NCI-H82 treated with DMSO at 0.1 percent for 48 hours (cell line): Measurements from ENCODE around the gene RAB17.
A peak's percentile ranks its signal among the peaks of the same experiment; 100 is the strongest.
"Not testable (repeated sequence)": the region's sequence is repeated elsewhere in the genome, so short reads cannot be mapped to it uniquely, and the experiment has no call there.

Experiments
- DNase-seq: peaks from one replicate; lab custom pipeline; 2025; ENCODE audit not compliant: unreplicated experiment; lab: John Stamatoyannopoulos, UW

Gene RAB17

DNA sequence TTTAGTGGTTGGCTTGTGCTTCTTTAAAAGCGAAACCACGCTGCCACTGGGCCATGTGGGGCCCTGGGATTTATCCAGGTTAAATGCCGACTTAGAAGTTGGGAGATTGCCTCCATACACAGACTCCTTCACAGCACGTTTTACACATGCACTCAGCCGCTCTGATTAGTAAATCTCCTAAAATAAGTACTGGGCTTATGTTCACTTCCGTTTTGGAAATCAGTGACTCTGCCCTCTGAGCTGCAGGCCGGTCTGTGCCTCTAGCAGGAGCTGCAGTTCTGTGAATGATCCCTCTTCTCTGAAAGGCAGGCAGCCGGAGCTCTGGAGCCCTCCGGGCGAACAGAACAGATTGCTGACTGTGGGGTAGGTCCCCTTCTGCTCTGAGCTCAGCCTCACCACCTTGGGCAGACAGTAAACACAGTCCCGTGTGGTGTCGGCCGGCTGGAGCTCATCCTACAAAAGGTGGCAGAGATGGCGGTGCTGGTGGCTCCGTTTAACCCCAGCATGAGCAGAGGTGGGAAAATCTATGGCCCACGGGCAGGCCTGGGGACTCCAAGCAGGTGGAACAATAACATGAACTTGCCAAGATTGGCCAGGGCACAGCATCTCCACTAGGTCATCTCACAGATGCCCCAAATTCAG lies 9.8 kb upstream of the RAB17 start:
- DNase-seq: peak; percentile 67

DNA sequence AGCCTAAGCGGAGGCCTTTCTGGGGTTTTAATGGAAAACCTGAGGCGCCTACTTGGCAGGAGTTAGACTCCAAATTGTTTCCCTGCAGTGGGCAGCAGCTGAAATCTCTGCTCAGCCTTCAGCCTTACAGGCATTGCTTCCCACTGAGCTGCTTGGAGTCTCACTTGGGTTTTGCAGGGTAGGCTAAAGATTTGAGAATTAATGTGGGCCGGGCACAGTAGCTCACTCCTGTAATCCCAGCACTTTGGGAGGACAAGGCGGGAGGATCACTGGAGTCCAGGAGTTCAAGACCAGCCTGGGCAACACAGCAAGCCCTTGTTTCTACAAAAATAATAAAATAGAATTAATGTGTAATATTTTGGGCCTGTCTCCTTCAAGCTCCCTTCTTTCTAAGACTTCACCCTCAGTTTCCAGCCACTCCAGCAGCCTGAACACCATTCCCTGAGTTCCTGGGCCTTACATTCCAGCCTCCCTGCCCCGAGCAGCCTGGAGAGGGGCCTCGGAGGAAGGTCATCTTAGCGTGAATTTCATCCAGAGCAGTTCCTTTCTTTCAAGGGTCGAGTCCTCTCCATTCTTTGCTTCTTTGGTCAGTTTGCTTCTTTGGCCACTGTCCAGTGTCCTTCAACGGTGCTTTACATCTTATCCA lies 9.1 kb upstream of the RAB17 start:
- DNase-seq: no peak

DNA sequence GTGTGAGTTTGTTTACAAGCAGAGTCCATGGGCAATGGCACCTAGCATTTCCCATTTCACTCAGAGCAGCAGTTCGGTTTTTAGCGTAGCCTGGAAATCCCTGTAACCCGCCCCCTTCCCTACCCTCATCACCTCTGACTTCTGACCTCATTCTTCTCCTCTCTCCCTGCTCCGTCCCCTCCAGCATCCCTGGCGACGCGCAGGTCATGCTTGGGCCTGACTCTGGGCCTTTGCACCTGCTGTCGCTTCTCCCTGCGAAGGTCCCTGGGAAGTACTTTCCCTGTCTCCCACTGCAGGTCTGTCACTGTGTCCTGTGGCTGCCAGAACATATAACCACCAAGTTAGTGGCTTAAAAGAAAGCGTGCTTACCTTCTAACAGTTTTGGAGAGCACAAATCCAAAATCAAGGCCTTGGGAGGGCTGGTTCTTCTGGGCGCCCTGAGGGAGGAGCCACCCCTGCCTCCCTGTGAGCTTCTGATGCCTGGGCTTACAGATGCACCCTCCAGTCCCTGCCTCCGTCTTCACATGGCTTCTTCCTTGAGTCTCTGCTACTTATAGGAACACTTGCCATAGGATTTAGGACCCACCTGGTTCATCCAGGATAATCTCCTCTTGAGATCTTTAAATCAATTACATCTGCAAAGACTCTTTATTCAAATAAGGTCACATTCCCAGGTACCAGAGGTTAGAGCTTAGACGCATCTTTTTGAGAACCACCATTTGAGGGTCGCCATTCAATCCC lies 8.1 kb upstream of the RAB17 start:
- DNase-seq: peak; percentile 93

DNA sequence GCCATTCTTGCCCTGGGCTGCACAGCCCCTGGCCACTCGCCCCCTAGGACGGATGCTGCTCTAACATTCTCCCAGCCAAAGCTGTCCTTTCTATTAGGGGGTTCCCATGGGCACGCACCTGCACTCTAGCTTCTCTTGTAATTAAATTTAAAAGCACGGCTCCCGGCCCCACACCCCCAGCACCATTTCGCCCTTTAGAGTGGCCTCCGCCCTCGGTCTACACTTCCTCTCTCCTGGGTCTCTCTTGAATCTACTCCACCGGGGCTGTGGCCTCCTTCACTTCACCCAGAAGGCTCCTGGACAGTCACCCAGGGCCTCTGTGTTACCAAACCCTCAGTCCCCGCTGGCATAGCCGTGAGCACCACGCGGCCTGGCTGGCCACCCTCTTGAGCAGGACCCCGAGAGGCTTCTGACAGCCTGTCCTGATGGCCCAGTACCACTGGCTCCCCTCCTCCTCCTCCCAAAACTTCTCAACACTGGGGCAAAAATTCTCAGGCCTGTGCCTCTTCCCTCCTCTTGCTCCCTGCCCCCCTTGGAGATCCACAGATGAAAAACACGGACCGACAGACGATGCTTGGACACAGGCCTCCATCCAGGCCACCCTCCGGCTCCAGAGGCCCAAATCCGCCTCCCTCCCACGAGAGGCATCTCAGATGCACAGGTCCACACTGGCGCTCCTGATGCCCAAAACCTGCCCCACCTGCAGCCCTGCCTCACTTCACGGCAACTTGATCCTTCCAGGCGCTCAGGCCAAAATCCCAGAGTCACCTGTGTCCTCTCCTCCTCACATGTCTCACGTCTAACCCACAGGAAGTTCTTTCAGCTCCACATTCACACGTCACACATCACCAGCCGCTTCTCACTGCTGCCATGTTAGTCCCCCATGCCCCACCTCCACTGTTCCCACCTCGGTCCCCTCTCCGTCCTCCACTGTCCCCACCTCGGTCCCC lies 6.9 kb upstream of the RAB17 start:
- no peak for DNase-seq

DNA sequence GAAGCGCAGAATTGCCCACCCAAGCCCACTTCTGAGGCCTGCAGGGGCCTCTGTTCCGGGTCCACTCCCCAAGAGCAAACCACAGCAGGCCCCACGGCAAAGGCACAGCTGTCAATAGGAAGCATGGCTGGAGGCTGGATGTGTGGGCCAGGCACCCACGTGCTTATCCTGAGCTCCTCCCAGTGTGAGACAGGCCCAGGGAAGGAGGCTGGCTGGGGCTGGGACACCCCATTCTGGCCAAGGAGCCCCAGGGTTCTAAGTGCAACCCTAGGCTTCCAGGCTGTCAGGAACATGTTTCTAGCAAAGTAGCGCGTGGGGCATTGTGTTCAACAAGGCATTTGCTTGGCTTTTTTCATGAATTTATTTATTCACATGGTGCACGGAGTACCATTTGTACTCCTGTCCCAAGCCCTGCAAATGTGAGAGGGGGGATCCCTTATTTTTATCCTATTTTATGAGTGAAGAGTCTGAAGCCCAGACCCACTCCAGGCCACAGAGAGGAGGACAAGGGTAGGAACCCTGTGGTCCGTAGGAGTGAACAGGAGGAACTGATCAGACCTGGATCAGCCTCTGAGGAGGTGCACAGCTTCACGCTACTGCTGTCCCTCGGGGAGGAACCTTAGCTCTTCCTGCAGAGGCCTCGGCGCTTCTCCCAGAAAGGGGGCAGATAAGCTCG lies 6.1 kb upstream of the RAB17 start:
- no peak for DNase-seq

DNA sequence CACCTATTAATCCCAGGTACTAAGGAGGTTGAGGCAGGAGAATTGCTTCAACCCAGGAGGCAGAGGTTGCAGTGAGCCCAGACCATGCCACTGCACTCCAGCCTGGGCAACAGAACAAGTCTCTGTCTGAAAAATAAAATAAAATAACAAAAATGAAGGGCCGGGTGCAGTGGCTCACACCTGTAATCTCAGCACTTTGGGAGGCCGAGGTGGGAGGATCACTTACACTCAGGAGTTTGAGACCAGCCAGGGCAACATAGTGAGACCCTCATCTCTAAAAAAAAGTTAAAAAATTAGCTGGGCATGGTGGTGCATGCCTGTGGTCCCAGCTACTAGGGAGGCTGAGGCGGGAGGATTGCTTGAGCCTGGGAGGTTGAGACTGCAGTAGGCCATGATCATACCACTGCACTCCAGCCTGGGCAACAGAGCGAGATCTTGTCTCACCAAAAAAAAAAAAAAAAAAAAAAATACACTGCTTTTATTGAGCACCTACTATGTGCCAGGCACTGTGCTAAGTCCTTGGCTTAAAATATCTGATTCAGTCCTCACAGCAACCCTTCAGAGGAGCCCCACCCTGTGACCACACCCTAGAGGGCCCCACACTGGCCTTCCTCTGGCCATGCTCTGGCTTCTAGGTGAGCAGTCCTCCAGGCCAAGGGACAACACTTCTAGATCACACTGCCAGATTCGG lies 5.4 kb upstream of the RAB17 start:
- not testable (repeated sequence) for DNase-seq

DNA sequence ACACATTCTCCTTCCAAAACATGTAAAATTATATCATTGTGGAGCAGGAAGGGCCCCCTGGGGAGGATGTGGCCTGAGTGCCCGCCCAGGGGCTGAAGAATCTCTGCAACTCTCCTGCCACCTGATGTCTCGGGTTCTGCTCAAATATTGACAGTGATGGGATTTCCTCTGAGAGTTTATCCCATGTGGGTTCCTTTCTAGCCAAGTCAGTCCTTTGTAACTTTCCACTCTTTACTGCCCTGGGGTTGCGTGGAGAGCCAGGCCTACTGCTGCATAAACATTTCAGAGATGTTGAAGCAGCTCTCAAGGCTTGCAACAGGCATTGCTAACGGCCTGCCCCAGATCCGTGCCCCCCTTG lies 4.0 kb upstream of the RAB17 start:
- DNase-seq: no peak

DNA sequence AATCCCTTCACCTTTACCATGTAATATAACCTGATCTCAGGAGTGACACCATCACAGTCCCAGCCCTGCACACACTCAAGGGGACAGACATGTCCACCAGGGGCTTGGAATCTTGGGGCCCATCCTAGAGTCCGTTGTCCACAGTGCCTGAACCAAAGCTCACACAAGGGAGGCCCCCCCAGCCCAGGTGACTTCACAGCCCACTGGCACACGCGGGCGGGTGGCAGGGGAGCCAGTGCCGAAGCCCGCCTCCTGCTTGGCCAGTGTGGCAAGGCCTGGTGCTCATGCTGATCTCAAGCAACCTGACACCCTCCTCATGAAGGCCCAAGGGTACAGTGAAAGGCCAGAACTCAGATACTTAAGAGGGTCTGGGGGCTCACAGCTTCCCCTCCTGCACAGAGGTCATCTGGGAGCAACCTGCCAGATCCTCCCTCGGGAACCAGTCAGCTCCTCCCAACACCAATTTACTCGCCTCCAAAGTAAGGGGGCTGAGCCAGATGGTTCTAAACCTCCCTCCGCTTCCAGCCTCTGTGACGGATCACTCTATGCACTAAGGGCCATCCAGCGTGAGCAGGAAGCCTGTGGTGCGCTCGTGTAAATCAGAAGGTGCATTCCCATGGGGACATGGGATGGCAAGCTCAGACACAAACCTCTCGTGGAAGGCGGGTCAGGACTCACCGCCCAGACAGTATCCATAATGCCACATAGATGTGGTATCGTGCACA lies 3.2 kb upstream of the RAB17 start:
- DNase-seq: peak; percentile 57

DNA sequence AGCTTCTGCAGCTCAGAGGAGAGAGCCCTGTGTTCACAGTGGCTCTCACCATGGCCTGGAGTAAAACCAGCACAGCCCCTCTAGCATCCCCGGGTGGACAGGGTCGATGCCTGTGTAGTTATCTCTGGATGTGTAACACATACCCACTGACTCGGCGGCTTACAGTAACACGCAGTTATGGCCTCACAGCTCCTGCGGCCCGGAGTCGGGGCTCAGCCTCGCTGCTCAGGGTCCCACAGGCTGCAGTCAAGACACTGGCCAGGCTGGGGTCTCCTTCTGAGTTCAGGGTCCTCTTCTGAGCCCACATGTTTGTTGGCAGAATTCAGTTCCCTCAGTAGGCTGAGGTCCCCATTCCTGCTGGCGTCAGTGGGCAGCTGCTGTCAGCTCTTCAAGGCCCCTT lies 2.5 kb upstream of the RAB17 start:
- no peak for DNase-seq

DNA sequence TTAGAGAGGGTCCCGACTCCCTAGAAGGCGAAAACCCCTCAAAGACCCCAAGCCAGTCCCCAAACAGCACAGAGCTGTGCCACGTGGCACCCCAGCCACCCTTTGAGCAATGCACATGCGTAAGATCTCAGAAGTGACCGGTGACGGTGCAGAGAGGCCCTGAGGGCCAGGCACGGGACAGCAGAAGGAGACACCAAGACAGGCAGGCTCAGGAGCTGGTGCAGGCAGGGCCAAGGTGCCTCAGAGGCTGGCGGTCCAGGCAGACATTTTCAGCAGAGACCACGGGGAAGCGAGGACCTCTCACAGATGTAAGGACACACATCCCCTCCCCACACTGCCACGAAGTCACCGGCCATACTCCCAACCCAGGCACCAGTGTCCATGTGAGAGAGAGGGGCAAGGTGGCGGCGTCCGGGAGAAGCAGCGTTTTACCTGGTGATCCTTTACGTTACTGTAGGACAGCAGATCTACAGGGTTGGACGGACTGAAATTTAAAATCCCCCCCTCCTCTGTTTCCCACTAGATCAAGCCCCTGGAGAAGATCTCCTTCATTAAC lies 2.0 kb upstream of the RAB17 start:
- no peak for DNase-seq

DNA sequence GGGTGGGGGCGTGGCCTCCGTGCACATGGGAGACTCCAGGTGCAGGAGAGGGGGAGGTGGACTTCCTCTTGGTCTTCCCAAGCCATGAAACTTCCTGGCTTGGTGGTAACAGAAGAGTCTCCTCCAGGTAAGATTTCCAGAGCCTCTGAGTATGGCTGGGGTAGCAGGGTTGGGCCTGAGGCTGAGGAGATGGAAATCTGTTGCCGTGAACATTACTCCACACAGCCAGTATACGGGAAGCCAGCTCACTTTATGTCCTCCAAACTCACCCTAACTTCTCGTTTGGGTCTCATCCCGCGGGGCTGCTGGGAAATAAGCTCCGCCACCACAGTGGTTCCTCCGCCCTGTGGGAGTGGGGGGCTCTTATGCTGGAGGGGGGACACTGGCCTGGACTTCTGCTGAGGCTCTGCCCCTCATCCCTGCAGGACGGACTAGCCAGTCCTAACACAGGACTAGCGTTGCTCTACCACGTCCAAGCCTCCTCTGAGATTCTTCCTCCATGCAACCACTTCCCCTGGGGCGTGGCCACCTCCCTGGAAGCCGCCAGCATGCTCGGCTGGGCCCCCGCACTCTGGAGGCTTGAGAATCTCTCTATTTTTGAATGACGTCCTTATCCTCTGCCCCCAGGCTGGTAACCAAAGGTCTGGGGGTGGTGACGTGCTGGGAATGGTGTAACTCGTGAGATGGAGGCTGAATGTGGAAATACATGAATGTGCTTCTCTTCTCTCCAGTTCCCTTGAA lies 777 bp upstream of the RAB17 start:
- no peak for DNase-seq

DNA sequence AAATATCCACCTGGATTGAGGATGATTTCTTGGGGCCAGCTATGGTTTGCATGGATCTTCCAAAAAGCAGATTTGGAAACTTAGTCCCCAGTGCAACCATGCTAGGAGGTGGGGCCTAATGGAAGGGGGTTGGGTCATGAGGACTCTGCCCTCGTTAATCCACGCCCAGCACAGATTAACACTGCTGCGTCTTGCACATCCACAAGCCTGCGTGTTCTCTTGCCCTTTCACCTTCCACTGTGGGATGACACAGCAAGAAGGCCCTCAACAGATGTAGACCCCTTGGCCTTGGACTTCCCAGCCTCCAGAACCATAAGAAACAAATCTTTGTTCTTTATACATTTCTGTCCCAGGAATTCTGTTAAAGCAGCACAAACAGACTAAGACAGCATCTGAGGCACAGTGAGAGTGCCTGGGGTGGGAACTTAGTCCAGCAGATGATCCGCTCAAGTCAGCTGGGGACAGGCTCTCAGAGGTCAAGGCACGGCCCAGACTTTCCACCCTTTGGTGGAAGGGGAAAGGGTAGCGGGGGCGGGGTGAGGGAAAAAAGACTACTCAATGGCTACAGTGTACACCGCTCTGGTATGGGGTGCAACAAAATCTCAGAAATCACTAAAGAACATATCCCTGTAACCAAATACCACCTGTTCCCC lies 2.4 kb downstream of the RAB17 start:
- DNase-seq: no peak

DNA sequence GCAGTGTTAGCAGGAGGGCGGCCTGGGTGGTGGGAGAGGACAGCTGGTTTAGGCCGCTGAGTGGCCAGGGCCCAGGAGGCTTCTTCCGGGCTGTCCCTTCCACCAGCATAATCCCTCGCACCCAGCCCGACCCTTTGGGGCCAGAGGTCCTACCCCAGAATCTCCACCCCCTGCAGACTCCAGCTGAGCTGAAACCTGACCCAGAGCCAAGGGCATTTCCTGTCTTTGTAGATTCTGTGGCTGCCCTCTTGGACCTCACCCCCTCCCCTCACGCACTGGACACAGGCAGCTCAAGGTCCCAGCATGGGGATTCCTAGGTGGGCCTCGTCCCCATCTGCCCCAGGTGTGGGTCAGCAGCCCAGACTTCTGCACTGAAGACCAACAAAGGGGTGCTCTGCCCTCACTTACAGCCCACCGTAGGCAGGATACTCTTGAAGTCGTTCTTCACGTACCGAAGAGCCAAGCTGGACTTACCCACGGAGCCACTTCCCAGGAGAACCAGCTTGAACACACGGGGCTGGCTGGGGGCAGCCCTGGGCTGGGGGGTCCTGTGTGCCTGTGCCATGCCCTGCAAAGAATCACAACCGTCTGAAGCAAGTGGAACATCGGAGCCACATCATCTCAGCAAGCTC lies 4.8 kb downstream of the RAB17 start:
- no peak for DNase-seq

DNA sequence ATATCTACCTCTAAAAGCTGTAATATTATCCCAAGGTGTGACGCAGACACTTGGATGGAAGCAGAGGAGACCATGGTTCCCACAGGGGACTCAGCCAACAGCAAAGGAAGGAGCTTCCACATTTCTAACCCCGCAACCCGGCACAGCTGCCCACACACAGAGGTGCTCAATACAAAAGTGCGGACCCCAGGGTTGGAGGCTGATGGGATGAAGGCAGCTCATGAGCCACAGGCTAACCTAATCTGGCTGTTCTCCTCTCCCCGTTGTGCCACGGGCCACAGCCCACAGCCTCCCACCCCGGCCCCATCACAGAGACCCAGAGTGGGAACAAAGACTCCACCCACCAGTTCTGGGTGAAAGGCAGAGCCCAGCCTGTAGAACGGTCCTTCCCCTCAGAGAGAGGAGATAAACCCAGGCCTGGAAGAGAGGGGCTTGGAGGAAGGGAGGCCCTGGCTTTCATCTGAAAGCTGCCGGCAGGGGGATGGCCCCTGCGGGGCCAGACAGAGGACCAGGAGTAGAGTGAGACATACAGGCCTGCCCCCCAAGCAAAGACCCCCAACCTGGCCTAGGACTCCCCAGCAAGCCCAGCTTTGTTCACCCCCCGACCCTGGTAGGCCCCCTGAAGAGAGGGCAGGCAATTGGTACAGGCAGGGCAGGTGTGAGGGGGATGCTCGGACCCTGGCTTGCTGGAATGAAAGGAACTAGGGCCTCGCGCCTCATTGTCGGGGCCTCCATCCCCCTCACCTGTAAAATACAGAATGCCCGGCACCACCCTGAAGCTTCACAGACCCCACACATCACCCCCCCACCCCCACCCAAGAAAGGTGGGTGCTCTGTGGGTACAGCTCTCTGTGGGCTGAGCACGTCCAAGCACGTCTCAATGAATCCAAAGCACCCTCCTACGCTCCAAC lies 6.9 kb downstream of the RAB17 start:
- no peak for DNase-seq

DNA sequence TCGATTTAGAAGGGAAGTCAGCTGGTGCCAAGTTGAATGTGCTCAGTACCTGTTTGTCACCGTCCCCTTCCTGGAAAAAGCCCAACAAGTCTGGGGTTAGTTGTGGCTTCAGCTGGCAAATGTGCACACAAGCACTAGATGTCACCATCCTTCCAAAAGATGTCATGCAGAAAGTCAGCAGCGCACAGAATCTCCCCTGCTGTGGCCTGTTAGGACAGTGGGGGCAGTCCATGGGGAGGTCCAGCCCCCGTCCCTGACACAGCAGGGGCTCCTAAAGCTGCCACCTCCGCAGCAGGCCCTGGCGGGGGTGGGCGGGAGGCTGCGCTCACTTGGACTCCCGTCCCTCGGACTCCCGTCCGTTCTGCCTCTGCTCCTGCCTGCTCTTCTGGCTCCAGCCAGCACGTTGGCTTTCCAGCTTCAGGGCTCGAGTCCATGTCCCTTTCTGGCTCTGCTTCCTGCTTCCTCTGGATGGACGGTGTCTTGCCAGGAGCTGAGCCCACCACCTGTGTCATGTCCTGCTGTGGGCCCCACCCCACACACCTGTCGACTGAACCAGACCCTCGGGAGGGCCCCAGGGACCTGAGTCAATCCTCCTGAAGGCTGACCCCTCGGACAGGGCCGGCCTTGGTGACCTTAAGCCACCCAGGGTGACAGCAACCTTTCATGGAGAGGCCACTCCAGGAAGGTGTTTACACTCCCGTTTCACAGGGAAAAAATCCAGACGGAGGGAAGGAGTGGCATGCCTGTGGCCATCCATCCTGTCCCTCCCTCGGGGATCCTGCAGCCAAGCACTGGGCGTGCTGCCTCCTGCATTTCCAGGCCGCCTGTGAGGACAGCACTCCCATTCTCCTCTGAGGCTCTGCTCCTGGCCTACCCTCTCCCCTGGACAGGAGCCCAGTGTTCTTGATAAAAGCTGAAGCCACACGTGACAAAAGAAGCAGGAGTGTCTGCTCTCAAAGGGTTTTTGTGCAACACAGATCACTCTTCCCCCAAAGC lies 8.5 kb downstream of the RAB17 start:
- DNase-seq: peak; percentile 27
